ENCODE data around the gene ALDH1A1.

ALDH1A1 gene

DNA sequence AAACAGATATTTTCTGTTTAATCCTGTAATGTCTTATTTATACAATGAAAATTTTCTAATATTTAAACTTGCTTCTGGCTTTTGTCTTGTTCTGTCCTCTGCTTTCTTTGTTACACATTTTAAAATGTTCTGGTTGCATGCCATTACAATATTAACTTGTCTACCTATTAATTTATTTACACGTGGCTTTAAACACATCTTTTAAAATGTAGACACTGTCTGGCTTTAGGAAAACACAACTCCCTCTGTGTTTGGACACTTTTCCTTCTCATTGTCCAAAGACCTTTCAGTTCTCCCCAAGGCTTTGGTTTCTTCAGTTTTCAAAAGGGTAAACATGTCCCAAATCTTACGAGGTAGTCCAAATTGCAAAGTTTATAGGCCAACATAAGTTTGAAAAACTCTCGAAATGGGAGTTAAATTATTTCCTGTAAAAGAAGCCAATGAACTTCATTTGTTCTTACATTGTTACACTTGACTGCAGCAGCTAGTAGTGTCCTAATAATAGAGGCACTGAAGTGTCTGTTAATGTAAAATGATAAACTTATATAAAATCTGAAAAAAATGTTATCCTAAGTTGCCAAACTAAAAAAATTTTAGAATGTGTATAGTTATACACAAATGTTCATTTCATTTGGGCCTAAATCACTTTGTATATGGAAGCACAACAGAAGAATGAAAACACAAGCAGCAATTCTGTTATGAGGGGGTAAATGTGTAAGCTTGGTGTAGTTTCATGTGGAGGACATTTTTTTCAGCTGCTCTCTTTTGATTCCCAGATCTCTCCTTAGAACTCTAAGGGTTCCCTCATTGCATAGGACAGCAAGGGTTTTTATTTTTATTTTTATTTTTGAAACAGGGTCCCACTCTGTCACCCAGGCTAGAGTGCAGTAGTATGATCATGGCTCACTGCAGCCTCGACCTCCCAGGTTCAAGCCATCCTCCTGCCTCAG, 53.8 kb downstream of the ALDH1A1 start:
- DNase-seq (ENCODE audit: extremely low spot score), result no peak
- no peak for TF ChIP-seq SUZ12 (IDR thresholded peaks at IDR 0.05)
- no peak for TF ChIP-seq FOXA1 (IDR thresholded peaks at IDR 0.05)
- CTCF ChIA-PET, result no interaction called here
- POLR2A ChIA-PET, result no interaction called here

DNA sequence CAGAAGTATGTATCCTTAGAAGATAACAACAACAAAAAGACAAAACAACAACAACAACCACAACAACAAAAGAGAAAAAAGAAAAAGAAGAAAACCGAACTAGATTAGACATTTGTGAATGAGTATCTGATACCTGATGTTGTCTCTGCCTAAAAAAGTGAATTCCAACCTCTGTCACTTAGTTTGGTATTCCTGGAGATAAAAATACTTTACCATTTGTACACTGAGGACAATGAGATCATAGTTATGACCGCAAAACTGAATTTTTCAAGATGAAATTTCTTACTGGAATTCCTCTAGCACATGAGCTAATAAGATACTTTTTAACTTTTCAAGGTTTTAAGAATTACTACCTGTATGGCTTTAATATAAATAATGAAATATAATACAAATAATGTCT, 54.5 kb downstream of the ALDH1A1 start:
- no peak for DNase-seq (ENCODE audit: extremely low spot score)
- ChIA-PET CTCF (no interaction called here), POLR2A (no interaction called here)
- TF ChIP-seq TARDBP (IDR thresholded peaks at IDR 0.05) (no peak), HDGF (IDR thresholded peaks at IDR 0.05; ENCODE audit: borderline replicate concordance) (no peak), LEF1 (IDR thresholded peaks at IDR 0.05; ENCODE audit: borderline replicate concordance) (no peak), SP1 (IDR thresholded peaks at IDR 0.05) (no peak), ARNT (IDR thresholded peaks at IDR 0.05) (no peak), CTBP1 (IDR thresholded peaks at IDR 0.05; ENCODE audit: borderline replicate concordance) (no peak), FOXM1 (IDR thresholded peaks at IDR 0.05; ENCODE audit: borderline replicate concordance) (no peak), L3MBTL2 (conservative IDR thresholded peaks at IDR 0.05) (no peak), SUZ12 (IDR thresholded peaks at IDR 0.05) (no peak), ZNF384 (IDR thresholded peaks at IDR 0.05) (no peak), FOXK2 (IDR thresholded peaks at IDR 0.05) (no peak), BHLHE40 (IDR thresholded peaks at IDR 0.05; ENCODE audit: borderline replicate concordance) (no peak)

DNA sequence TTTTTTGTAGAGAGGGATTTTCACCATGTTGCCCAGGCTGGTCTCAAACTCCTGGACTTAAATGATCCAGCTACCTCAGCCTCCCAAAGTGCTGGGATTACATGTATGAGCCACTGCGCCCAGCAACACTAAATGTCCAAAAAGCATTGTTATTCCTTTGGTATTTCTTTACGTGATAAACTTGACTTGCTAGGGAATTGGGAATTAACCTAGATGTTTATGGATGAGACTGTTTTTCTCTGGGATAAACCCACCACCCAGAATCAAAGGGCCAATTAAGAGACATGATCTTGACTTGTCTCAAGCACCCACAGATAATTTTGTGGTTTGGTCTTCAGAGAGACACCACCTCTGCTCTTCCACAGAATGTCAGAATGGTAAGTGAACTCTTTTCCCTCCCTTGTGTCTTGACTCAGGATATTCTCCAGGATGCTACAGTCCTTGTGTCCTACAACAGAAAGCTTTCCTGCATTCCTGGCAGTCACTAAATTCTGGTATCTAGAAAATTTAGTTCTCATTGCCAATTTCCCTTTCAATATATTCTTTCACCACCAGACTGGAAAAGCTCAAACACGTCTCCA, 55.7 kb downstream of the ALDH1A1 start:
- TF ChIP-seq FOXK2 (IDR thresholded peaks at IDR 0.05) (no peak), LEF1 (IDR thresholded peaks at IDR 0.05; ENCODE audit: borderline replicate concordance) (no peak), SUZ12 (IDR thresholded peaks at IDR 0.05) (no peak), BHLHE40 (IDR thresholded peaks at IDR 0.05; ENCODE audit: borderline replicate concordance) (no peak), ELF4 (IDR thresholded peaks at IDR 0.05) (no peak), CTBP1 (IDR thresholded peaks at IDR 0.05; ENCODE audit: borderline replicate concordance) (no peak), L3MBTL2 (conservative IDR thresholded peaks at IDR 0.05) (no peak), ZNF384 (IDR thresholded peaks at IDR 0.05) (no peak), FOXA1 (IDR thresholded peaks at IDR 0.05) (no peak), FOXM1 (IDR thresholded peaks at IDR 0.05; ENCODE audit: borderline replicate concordance) (no peak), TARDBP (IDR thresholded peaks at IDR 0.05) (no peak), ARNT (IDR thresholded peaks at IDR 0.05) (no peak), SP1 (IDR thresholded peaks at IDR 0.05) (no peak), NFRKB (IDR thresholded peaks at IDR 0.05) (no peak), HDGF (IDR thresholded peaks at IDR 0.05; ENCODE audit: borderline replicate concordance) (no peak)
- TF ChIP-seq, protein P1, sequence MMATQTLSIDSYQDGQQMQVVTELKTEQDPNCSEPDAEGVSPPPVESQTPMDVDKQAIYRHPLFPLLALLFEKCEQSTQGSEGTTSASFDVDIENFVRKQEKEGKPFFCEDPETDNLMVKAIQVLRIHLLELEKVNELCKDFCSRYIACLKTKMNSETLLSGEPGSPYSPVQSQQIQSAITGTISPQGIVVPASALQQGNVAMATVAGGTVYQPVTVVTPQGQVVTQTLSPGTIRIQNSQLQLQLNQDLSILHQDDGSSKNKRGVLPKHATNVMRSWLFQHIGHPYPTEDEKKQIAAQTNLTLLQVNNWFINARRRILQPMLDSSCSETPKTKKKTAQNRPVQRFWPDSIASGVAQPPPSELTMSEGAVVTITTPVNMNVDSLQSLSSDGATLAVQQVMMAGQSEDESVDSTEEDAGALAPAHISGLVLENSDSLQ (IDR thresholded peaks at IDR 0.05), result no peak
- ChIA-PET CTCF (no interaction called here), POLR2A (no interaction called here)
- DNase-seq (ENCODE audit: extremely low spot score), result no peak

DNA sequence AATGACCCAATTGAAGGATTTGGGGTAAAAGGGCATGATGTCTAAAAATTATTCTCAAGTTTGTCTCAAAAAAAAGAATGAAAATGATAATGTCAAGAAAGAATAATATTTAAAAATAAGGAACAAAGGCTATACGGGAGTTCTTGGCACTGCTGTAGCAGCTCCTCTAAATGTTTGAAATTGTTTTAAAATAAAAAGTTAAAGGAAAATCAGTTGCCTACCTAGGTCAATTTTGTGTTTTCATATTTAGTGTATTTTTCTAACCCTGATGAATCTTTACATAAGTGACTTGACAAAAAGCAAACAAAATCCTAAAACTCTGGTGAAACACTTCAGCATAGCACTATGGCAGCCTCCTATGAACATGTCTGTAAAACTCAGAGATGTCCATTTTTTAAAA, 56.4 kb downstream of the ALDH1A1 start:
- POLR2A ChIA-PET, result no interaction called here
- no peak for TF ChIP-seq SUZ12 (IDR thresholded peaks at IDR 0.05)
- no peak for TF ChIP-seq HDGF (IDR thresholded peaks at IDR 0.05; ENCODE audit: borderline replicate concordance)
- no peak for TF ChIP-seq CTBP1 (IDR thresholded peaks at IDR 0.05; ENCODE audit: borderline replicate concordance)
- TF ChIP-seq NFRKB (IDR thresholded peaks at IDR 0.05), result no peak
- no peak for TF ChIP-seq LEF1 (IDR thresholded peaks at IDR 0.05; ENCODE audit: borderline replicate concordance)
- no peak for TF ChIP-seq ZNF384 (IDR thresholded peaks at IDR 0.05)
- TF ChIP-seq ELF4 (IDR thresholded peaks at IDR 0.05), result no peak
- no peak for TF ChIP-seq ARNT (IDR thresholded peaks at IDR 0.05)
- TF ChIP-seq TARDBP (IDR thresholded peaks at IDR 0.05), result no peak
- TF ChIP-seq FOXK2 (IDR thresholded peaks at IDR 0.05), result no peak
- TF ChIP-seq SP1 (IDR thresholded peaks at IDR 0.05), result no peak
- no peak for DNase-seq (ENCODE audit: extremely low spot score)
- CTCF ChIA-PET, result no interaction called here

DNA sequence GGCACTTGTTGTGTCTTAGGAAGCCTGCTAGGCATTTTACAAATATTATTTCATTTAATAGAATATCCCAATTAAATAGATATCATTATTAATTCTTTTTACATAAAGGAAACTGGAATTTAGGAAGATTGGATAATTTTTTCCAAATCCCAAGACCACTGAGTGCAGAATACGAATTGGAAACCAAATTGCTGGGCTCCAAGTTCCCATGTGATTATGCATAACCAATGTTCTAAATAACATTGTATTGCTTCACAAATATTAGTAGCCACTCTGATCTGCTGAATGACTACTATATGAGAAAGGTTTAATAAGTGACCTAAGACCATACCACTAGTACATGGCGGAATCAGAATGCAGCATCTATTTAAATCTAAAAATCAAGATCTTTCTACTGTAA, 57.7 kb downstream of the ALDH1A1 start:
- no peak for TF ChIP-seq SUZ12 (IDR thresholded peaks at IDR 0.05)
- no peak for TF ChIP-seq ZNF384 (IDR thresholded peaks at IDR 0.05)
- TF ChIP-seq SP1 (IDR thresholded peaks at IDR 0.05), result no peak
- no peak for TF ChIP-seq ELF4 (IDR thresholded peaks at IDR 0.05)
- no peak for TF ChIP-seq NFRKB (IDR thresholded peaks at IDR 0.05)
- TF ChIP-seq ARNT (IDR thresholded peaks at IDR 0.05), result no peak
- no peak for TF ChIP-seq LEF1 (IDR thresholded peaks at IDR 0.05; ENCODE audit: borderline replicate concordance)
- TF ChIP-seq, protein P1 (IDR thresholded peaks at IDR 0.05), result no peak
- TF ChIP-seq CTBP1 (IDR thresholded peaks at IDR 0.05; ENCODE audit: borderline replicate concordance), result no peak
- no peak for TF ChIP-seq FOXA1 (IDR thresholded peaks at IDR 0.05)
- no peak for TF ChIP-seq HDGF (IDR thresholded peaks at IDR 0.05; ENCODE audit: borderline replicate concordance)
- no peak for TF ChIP-seq FOXK2 (IDR thresholded peaks at IDR 0.05)
- TF ChIP-seq TARDBP (IDR thresholded peaks at IDR 0.05), result no peak
- no peak for TF ChIP-seq BHLHE40 (IDR thresholded peaks at IDR 0.05; ENCODE audit: borderline replicate concordance)
- no peak for TF ChIP-seq FOXM1 (IDR thresholded peaks at IDR 0.05; ENCODE audit: borderline replicate concordance)
- no peak for TF ChIP-seq L3MBTL2 (conservative IDR thresholded peaks at IDR 0.05)
- CTCF ChIA-PET, result no interaction called here
- POLR2A ChIA-PET, result no interaction called here
- no peak for DNase-seq (ENCODE audit: extremely low spot score)

DNA sequence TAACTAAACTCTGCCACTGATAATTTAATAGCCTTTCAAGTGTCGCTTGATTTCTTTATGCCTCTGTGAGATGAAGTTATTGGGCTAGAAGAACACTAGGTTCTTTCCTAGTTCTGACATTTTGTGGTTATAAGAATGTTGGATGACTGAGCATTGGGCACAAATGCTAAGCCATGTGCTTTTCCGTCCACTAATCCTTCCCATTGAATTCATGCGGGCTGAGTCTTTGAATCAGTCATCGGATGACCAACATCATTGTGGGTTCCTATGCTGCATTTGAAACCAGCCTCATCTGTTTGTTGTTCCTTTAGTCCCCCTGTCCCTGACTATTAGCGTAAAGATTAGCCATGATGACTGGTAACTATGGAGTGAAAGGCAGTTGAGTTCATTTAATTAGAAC, 58.5 kb downstream of the ALDH1A1 start:
- DNase-seq (ENCODE audit: extremely low spot score), result no peak
- CTCF ChIA-PET, result no interaction called here
- POLR2A ChIA-PET, result no interaction called here
- no peak for TF ChIP-seq SP1 (IDR thresholded peaks at IDR 0.05)
